Measurements from ENCODE around the gene RFPL1.

Gene RFPL1

GRCh38 chr22:29479417-29480261, 41.3 kb downstream of the RFPL1 start, which contains the start of gene NEFH:
TSS of gene NEFH (plus strand) at chr22:29480218. CDS start at chr22:29480263, 45 bp downstream.
- no peak for DNase-seq (ENCODE audit: low read depth in 1 of 2, low spot score in 1 of 2)
- Histone ChIP-seq H3K27me3 (ENCODE audit: insufficient read depth, poor library complexity, severe bottlenecking) (no peaks in the 10 kb centered on the region), H3K4me3 (replicated peaks; ENCODE audit: insufficient read depth, low read length) (peak within 1 kb of the TSS; percentile 35), H3K27ac (replicated peaks) (peak within 1 kb of the TSS; percentile 59)
- TF ChIP-seq CTCF (IDR thresholded peaks at IDR 0.05; ENCODE audit: insufficient read depth, low read length) = no peak
- TF ChIP-seq REST (IDR thresholded peaks at IDR 0.05; ENCODE audit: insufficient replicate concordance, low read depth) = no peak
- no peak for TF ChIP-seq POLR2AphosphoS5 (IDR thresholded peaks at IDR 0.05; ENCODE audit: low read depth)
- TF ChIP-seq GABPA (IDR thresholded peaks at IDR 0.05; ENCODE audit: low read depth) = no peak
- TF ChIP-seq SPI1 (IDR thresholded peaks at IDR 0.05; ENCODE audit: borderline replicate concordance, low read depth) = no peak

- H3K4me3 ChIP-seq (replicated peaks; ENCODE audit: insufficient read depth, low read length) = peak overlapping the region; percentile 35
- no peak for DNase-seq (ENCODE audit: low read depth in 1 of 2, low spot score in 1 of 2)
- no peaks in the 10 kb centered on the region for H3K27me3 ChIP-seq (ENCODE audit: insufficient read depth, poor library complexity, severe bottlenecking)
- no peak for TF ChIP-seq POLR2AphosphoS5 (IDR thresholded peaks at IDR 0.05; ENCODE audit: low read depth)
- no peak for TF ChIP-seq GABPA (IDR thresholded peaks at IDR 0.05; ENCODE audit: low read depth)
- TF ChIP-seq SPI1 (IDR thresholded peaks at IDR 0.05; ENCODE audit: borderline replicate concordance, low read depth) = no peak
- TF ChIP-seq CTCF (IDR thresholded peaks at IDR 0.05; ENCODE audit: insufficient read depth, low read length) = no peak
- TF ChIP-seq REST (IDR thresholded peaks at IDR 0.05; ENCODE audit: insufficient replicate concordance, low read depth) = no peak
- H3K27ac ChIP-seq (replicated peaks) = no peak overlapping the region
Measured at GRCh38 chr22:29480262-29480511, 41.8 kb downstream of the RFPL1 start.

GRCh38 chr22:29480512-29481264, 42.3 kb downstream of the RFPL1 start:
- peak overlapping the region; percentile 35 for H3K4me3 ChIP-seq (replicated peaks; ENCODE audit: insufficient read depth, low read length)
- peak overlapping the region; percentile 59 for H3K27ac ChIP-seq (replicated peaks)
- H3K27me3 ChIP-seq (ENCODE audit: insufficient read depth, poor library complexity, severe bottlenecking) = no peaks in the 10 kb centered on the region
- TF ChIP-seq GABPA (IDR thresholded peaks at IDR 0.05; ENCODE audit: low read depth) (no peak), REST (IDR thresholded peaks at IDR 0.05; ENCODE audit: insufficient replicate concordance, low read depth) (peak; percentile 58), SPI1 (IDR thresholded peaks at IDR 0.05; ENCODE audit: borderline replicate concordance, low read depth) (no peak), POLR2AphosphoS5 (IDR thresholded peaks at IDR 0.05; ENCODE audit: low read depth) (peak; percentile 43; the same call in 1 of the 2 replicates), CTCF (IDR thresholded peaks at IDR 0.05; ENCODE audit: insufficient read depth, low read length) (peak; percentile 33)
- DNase-seq (ENCODE audit: low read depth in 1 of 2, low spot score in 1 of 2) = peak; percentile 80 to 85

All from HL-60 (cell line).